Measurements from ENCODE around the gene LIN28B. TPM values are rescaled to one million over a fixed set of nuclear protein-coding genes. Genes with fewer than 3 reads are reported as not detected.
"Not testable (repeated sequence)": the region's sequence is repeated elsewhere in the genome, so short reads cannot be mapped to it uniquely, and the experiment has no call there.

The LIN28B gene
- total and polyA plus RNA-seq, 8 donors: 0.09 to 0.44 (median 0.29) TPM; not detected in 2

DNA sequence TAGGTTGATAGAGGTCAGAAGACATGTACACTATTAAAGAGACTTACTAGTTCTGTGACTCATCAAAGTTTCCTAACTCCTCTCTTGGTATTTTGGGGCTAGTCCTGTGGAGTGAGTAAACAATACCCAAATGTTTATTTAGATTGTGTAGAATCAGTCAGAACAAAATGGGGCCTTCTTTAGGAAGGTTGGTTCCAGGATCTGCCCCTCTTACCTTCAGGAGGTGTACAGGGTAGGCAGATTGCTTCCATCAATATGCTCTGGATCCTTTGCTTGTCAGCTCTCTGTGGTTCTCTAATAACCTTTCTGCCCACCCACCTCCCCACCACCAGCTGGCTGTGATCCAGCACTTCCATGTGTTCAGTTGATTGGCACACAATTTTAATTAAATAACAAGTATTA lies 115.9 kb downstream of the LIN28B start:
- H3K4me3 ChIP-seq: no peak overlapping the region
- DNase-seq (no peak), ATAC-seq (no peak)
- no peaks in the 10 kb centered on the region for H3K36me3 ChIP-seq
- no peaks in the 10 kb centered on the region for H3K4me1 ChIP-seq
- H3K27ac ChIP-seq: no peak overlapping the region
- TF ChIP-seq, protein P1, sequence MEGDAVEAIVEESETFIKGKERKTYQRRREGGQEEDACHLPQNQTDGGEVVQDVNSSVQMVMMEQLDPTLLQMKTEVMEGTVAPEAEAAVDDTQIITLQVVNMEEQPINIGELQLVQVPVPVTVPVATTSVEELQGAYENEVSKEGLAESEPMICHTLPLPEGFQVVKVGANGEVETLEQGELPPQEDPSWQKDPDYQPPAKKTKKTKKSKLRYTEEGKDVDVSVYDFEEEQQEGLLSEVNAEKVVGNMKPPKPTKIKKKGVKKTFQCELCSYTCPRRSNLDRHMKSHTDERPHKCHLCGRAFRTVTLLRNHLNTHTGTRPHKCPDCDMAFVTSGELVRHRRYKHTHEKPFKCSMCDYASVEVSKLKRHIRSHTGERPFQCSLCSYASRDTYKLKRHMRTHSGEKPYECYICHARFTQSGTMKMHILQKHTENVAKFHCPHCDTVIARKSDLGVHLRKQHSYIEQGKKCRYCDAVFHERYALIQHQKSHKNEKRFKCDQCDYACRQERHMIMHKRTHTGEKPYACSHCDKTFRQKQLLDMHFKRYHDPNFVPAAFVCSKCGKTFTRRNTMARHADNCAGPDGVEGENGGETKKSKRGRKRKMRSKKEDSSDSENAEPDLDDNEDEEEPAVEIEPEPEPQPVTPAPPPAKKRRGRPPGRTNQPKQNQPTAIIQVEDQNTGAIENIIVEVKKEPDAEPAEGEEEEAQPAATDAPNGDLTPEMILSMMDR (IDR thresholded peaks at IDR 0.05): no peak
- H3K9me3 ChIP-seq: no peaks in the 10 kb centered on the region
- intact Hi-C loops (cut with DNase I): no loop called here
- H3K27me3 ChIP-seq: peaks cover 0 to 7% of the 10 kb centered on the region in 2 donors

DNA sequence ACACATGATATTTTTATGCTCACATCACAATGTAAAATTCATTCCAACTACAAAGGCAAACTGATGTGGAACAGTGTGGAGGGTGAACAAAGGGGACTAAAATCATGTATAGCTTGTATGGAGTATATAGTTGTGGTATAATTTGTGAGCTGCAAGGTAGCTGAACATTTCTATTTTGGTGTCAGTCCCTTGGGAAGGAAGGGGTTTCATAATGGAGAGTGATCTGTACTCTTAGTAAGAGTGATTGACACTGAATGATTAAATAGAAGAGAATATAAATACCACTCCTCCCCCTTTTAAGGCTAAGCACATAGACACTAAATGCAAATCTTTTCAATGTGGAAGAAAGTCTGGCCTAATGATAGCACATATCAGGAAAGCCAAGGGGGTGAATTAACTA lies 118.3 kb downstream of the LIN28B start:
- ATAC-seq (no peak), DNase-seq (no peak)
- intact Hi-C loops (cut with DNase I): no loop called here
- Histone ChIP-seq H3K9me3 (no peaks in the 10 kb centered on the region), H3K27me3 (no peaks in the 10 kb centered on the region), H3K4me1 (no peaks in the 10 kb centered on the region), H3K36me3 (no peaks in the 10 kb centered on the region), H3K27ac (no peak overlapping the region), H3K4me3 (no peak overlapping the region)
- TF ChIP-seq, protein P1 (IDR thresholded peaks at IDR 0.05): no peak

DNA sequence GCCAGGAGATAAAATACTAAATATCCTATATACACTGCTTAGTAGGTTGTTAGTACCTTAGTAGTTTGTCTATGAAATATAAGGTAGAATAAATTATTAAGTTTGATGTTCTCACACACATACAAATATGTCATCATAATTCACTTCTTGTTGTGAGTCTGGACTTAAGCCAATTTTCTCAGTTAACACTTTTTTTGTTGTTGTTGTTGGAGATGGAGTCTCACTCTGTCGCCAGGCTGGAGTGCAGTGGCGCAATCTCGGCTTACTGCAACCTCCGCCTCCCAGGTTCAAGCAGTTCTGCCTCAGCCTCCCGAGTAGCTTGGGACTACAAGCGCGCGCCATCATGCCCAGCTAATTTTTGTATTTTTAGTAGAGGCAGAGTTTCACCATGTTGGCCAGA lies 119.5 kb downstream of the LIN28B start:
- H3K4me1 ChIP-seq; H3K36me3 ChIP-seq; H3K4me3 ChIP-seq; H3K27me3 ChIP-seq; DNase-seq; ATAC-seq; H3K9me3 ChIP-seq; intact Hi-C loops (cut with DNase I); H3K27ac ChIP-seq: not testable (repeated sequence)

DNA sequence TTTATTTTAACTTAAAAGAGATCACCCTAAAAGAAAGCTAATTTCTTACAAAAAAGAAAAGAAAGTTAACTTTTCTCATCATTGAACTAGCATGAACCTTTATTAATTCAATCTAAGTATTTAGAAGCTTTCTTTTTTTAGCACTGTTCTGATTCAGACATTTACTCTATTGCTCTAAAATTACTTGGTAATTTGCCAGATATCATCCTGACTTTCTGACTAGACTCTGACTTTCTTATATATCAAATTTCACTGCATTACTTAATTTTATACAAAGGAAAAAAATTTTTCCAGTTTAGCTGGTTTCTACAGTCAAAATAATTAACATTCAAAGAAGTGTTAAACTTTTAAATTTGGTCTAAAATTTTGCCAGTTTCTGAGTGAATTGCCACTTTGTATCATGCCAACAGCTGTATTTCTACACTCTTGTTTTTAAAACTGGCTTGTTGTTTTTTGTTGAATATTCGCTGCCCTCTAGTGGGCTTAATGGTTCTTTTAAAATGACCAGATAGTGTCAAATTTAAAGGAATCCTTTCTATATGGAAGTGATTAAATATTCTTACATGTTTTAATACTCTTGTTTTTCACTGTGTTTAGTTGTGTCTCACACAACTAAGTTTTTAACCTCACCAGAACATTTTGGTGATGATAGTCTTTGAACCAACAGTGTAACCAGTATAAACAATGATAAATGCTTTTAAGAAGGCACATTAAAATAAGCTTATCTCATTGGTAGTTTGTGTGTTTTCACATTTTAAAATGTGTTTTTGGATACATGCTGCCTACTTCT lies 120.9 kb downstream of the LIN28B start:
- no peak overlapping the region for H3K27ac ChIP-seq
- no peaks in the 10 kb centered on the region for H3K27me3 ChIP-seq
- ATAC-seq: peak; percentile 60
- H3K36me3 ChIP-seq: no peaks in the 10 kb centered on the region
- no peaks in the 10 kb centered on the region for H3K9me3 ChIP-seq
- TF ChIP-seq, protein P1 (IDR thresholded peaks at IDR 0.05): peak in 1 of 2 donors; percentile 37
- H3K4me1 ChIP-seq: no peaks in the 10 kb centered on the region
- DNase-seq: peak in 2 of 4 donors; percentile 27 to 44
- intact Hi-C loops (cut with DNase I): no loop called here
- H3K4me3 ChIP-seq: no peak overlapping the region

DNA sequence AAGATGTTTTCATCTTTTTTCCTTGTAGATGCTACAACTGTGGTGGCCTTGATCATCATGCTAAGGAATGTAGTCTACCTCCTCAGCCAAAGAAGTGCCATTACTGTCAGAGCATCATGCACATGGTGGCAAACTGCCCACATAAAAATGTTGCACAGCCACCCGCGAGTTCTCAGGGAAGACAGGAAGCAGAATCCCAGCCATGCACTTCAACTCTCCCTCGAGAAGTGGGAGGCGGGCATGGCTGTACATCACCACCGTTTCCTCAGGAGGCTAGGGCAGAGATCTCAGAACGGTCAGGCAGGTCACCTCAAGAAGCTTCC lies 121.4 kb downstream of the LIN28B start:
- Histone ChIP-seq H3K4me1 (no peaks in the 10 kb centered on the region), H3K27me3 (no peaks in the 10 kb centered on the region), H3K9me3 (no peaks in the 10 kb centered on the region), H3K27ac (no peak overlapping the region), H3K4me3 (no peak overlapping the region), H3K36me3 (no peaks in the 10 kb centered on the region)
- DNase-seq (no peak), ATAC-seq (no peak)
- TF ChIP-seq, protein P1 (IDR thresholded peaks at IDR 0.05): no peak
- intact Hi-C loops (cut with DNase I): no loop called here

DNA sequence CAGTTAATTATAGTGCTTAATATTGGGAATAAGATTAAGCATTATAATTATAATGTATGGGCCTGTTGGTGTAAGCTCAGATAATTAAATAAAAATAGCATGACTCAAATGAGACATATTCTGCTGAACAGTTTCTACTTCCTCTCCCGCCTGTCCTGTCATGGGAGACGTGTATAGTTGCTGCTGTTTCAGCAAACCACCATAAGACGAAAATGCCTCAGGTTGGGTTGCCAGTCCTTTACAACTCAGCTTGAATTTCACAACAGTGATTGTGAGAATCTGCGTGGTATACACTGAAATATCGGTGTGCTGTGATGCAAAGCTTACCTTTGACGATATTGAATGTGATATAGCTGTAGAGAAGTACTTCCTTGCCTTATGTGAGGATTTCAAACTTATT lies 123.4 kb downstream of the LIN28B start:
- DNase-seq (no peak), ATAC-seq (no peak)
- H3K4me1 ChIP-seq: no peaks in the 10 kb centered on the region

DNA sequence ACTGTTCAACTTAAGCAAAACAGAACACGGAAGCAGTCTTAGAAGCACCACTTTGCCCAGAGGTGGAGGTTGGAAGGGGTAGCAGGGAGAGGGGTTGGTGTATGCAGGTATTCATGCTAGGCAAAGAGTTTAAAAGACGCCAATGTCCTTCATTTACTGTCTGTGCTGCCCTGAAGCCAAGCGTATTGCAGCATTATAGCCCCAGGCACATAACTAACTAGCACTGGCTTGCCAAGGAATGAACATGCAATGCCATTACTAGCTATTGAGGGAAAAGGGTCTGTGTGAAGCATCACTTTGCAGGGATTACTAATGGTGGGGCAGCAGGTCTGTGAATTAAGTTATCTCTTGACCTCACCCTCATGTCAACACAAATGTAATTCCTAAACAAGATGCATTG lies 124.8 kb downstream of the LIN28B start:
- intact Hi-C loops (cut with DNase I); ATAC-seq; DNase-seq; H3K9me3 ChIP-seq; H3K27me3 ChIP-seq; H3K4me1 ChIP-seq; H3K4me3 ChIP-seq; H3K36me3 ChIP-seq; H3K27ac ChIP-seq: not testable (repeated sequence)

More for the DNA sequence above, 123.4 kb downstream of the LIN28B start:
- H3K36me3 ChIP-seq: no peaks in the 10 kb centered on the region
- intact Hi-C loops (cut with DNase I): no loop called here
- no peak overlapping the region for H3K27ac ChIP-seq
- no peaks in the 10 kb centered on the region for H3K27me3 ChIP-seq
- TF ChIP-seq, protein P1 (IDR thresholded peaks at IDR 0.05): no peak
- H3K4me3 ChIP-seq: no peak overlapping the region
- H3K9me3 ChIP-seq: no peaks in the 10 kb centered on the region

Measured in left lung (tissue), 10 donors.